BLaER1 treated with 17β-estradiol and CSF1 and Interleukin-3, amounts not matched to agents 10 nM and 100 nM (cell line): ENCODE measurements around the gene FAM200C.
A peak's percentile ranks its signal among the peaks of the same experiment; 100 is the strongest.

Experiments used
- H3K27ac ChIP-seq, 11 experiments: shearing (Covaris generic); formaldehyde crosslinking; 2 replicates each; pipeline ENCODE4 v1.8.1; 2022
- H3K27me3 ChIP-seq, 11 experiments: shearing (Covaris generic); formaldehyde crosslinking; 2 replicates each; pipeline ENCODE4 v1.8.1; 2022
- H3K36me3 ChIP-seq, 11 experiments: shearing (Covaris generic); formaldehyde crosslinking; 2 replicates each; pipeline ENCODE4 v1.8.1; 2022
- H3K4me1 ChIP-seq, 10 experiments: shearing (Covaris generic); formaldehyde crosslinking; 2 replicates each; pipeline ENCODE4 v1.8.1; 2022
- H3K4me2 ChIP-seq, 11 experiments: shearing (Covaris generic); formaldehyde crosslinking; 2 replicates each; pipeline ENCODE4 v1.8.1; 2022
- H3K4me3 ChIP-seq, 10 experiments: shearing (Covaris generic); formaldehyde crosslinking; 2 replicates each; pipeline ENCODE4 v1.8.1; 2022
- H3K9ac ChIP-seq, 11 experiments: shearing (Covaris generic); formaldehyde crosslinking; 2 replicates each; pipeline ENCODE4 v1.8.1; 2022
- H3K9me3 ChIP-seq, 11 experiments: shearing (Covaris generic); formaldehyde crosslinking; replicated peaks in 1 of 11; 2 replicates each; pipeline ENCODE4 v1.8.1; 2022
- H4K20me1 ChIP-seq, 11 experiments: shearing (Covaris generic); formaldehyde crosslinking; 2 replicates each; pipeline ENCODE4 v1.8.1; 2022
- Cebpa-rat ChIP-seq, 11 experiments: shearing (Covaris generic); IDR thresholded peaks; 2 replicates each; pipeline ENCODE4 v1.8.1; 2022

Gene FAM200C

GRCh38 chr5:160398806-160399205 is 1.0 kb downstream of the FAM200C start:
- Histone ChIP-seq H3K9me3 (no peaks in the 10 kb centered on the region), H3K9ac (peak overlapping the region in 10 of 11 experiments; percentile 82 to 95 (median 88); a peak in 14 of 22 replicates), H4K20me1 (no peaks in the 10 kb centered on the region), H3K27ac (peak overlapping the region in 1 of 11 experiments; percentile 85; a peak in 1 of 22 replicates), H3K4me2 (peak overlapping the region; percentile 83 to 97 (median 93); a peak in 21 of 22 replicates), H3K36me3 (peaks cover 26 to 31% (median 27%) of the 10 kb centered on the region in 11 experiments), H3K27me3 (no peaks in the 10 kb centered on the region), H3K4me3 (peak overlapping the region; percentile 68 to 83 (median 74); a peak in 15 of 20 replicates), H3K4me1 (peaks cover 11 to 22% (median 17%) of the 10 kb centered on the region in 10 experiments; a peak in 18 of 20 replicates)
- no peak for TF ChIP-seq Cebpa-rat (IDR thresholded peaks at IDR 0.05)

- Histone ChIP-seq H3K4me3 (no peak overlapping the region), H3K27me3 (no peaks in the 10 kb centered on the region), H3K4me1 (peaks cover 11 to 22% (median 17%) of the 10 kb centered on the region in 10 experiments; a peak in 18 of 20 replicates), H3K27ac (no peak overlapping the region), H3K9ac (no peak overlapping the region), H3K36me3 (peaks cover 12 to 18% (median 14%) of the 10 kb centered on the region in 11 experiments), H3K4me2 (no peak overlapping the region), H3K9me3 (no peaks in the 10 kb centered on the region), H4K20me1 (no peaks in the 10 kb centered on the region)
- no peak for TF ChIP-seq Cebpa-rat (IDR thresholded peaks at IDR 0.05)
Observed at GRCh38 chr5:160397492-160397891, 2.4 kb downstream of the FAM200C start.

GRCh38 chr5:160395111-160395510 is 4.7 kb downstream of the FAM200C start:
- H3K4me3 ChIP-seq, result no peak overlapping the region
- H3K4me1 ChIP-seq, result peaks cover 8 to 17% (median 15%) of the 10 kb centered on the region in 10 experiments; a peak in 18 of 20 replicates
- no peaks in the 10 kb centered on the region for H4K20me1 ChIP-seq
- no peak overlapping the region for H3K4me2 ChIP-seq
- no peak for TF ChIP-seq Cebpa-rat (IDR thresholded peaks at IDR 0.05)
- H3K27me3 ChIP-seq, result no peaks in the 10 kb centered on the region
- H3K36me3 ChIP-seq, result no peaks in the 10 kb centered on the region
- no peak overlapping the region for H3K9ac ChIP-seq
- H3K27ac ChIP-seq, result no peak overlapping the region
- H3K9me3 ChIP-seq, result no peaks in the 10 kb centered on the region

GRCh38 chr5:160390787-160391696 is 8.8 kb downstream of the FAM200C start:
- no peaks in the 10 kb centered on the region for H3K27me3 ChIP-seq
- TF ChIP-seq Cebpa-rat (IDR thresholded peaks at IDR 0.05), result no peak
- no peak overlapping the region for H3K27ac ChIP-seq
- H3K4me2 ChIP-seq, result no peak overlapping the region
- peaks cover 20 to 26% (median 22%) of the 10 kb centered on the region in 11 experiments for H3K9me3 ChIP-seq
- no peak overlapping the region for H3K4me3 ChIP-seq
- 0 out of 20 replicates have a peak, but pooled peaks cover 0 to 3% (median 0%) of the 10 kb centered on the region in 10 experiments for H3K4me1 ChIP-seq
- no peak overlapping the region for H3K9ac ChIP-seq
- peaks cover 0 to 4% (median 0%) of the 10 kb centered on the region in 11 experiments; a peak in 1 of 22 replicates for H3K36me3 ChIP-seq
- H4K20me1 ChIP-seq, result no peaks in the 10 kb centered on the region

GRCh38 chr5:160387445-160387844 is 12.4 kb downstream of the FAM200C start:
- H3K27ac ChIP-seq, result no peak overlapping the region
- no peak overlapping the region for H3K9ac ChIP-seq
- H3K9me3 ChIP-seq, result peaks cover 20 to 26% (median 22%) of the 10 kb centered on the region in 11 experiments
- no peaks in the 10 kb centered on the region for H4K20me1 ChIP-seq
- H3K27me3 ChIP-seq, result no peaks in the 10 kb centered on the region
- TF ChIP-seq Cebpa-rat (IDR thresholded peaks at IDR 0.05), result no peak
- H3K36me3 ChIP-seq, result peaks cover 0 to 4% (median 0%) of the 10 kb centered on the region in 11 experiments; a peak in 1 of 22 replicates
- peaks cover 0 to 8% (median under 1%) of the 10 kb centered on the region in 10 experiments; a peak in 9 of 20 replicates for H3K4me1 ChIP-seq
- no peak overlapping the region for H3K4me2 ChIP-seq
- no peak overlapping the region for H3K4me3 ChIP-seq

- Histone ChIP-seq H3K27me3 (no peaks in the 10 kb centered on the region), H3K9ac (no peak overlapping the region), H3K4me2 (no peak overlapping the region), H3K27ac (no peak overlapping the region), H3K4me1 (peaks cover 0 to 14% (median 6%) of the 10 kb centered on the region in 10 experiments; a peak in 9 of 20 replicates), H3K4me3 (no peak overlapping the region), H3K9me3 (peaks cover 20 to 26% (median 22%) of the 10 kb centered on the region in 11 experiments), H3K36me3 (peaks cover 0 to 4% (median 0%) of the 10 kb centered on the region in 11 experiments; a peak in 1 of 22 replicates), H4K20me1 (no peaks in the 10 kb centered on the region)
- TF ChIP-seq Cebpa-rat (IDR thresholded peaks at IDR 0.05), result no peak
Observed at GRCh38 chr5:160385496-160385895, 14.4 kb downstream of the FAM200C start.

- Histone ChIP-seq H4K20me1 (no peaks in the 10 kb centered on the region), H3K27ac (no peak overlapping the region), H3K9ac (no peak overlapping the region), H3K4me1 (peaks cover 0 to 14% (median 6%) of the 10 kb centered on the region in 10 experiments; a peak in 9 of 20 replicates), H3K36me3 (peaks cover 0 to 4% (median 0%) of the 10 kb centered on the region in 11 experiments; a peak in 1 of 22 replicates), H3K9me3 (peaks cover 20 to 26% (median 22%) of the 10 kb centered on the region in 11 experiments), H3K4me2 (no peak overlapping the region), H3K27me3 (no peaks in the 10 kb centered on the region), H3K4me3 (no peak overlapping the region)
- TF ChIP-seq Cebpa-rat (IDR thresholded peaks at IDR 0.05), result no peak
Observed at GRCh38 chr5:160384681-160385080, 15.2 kb downstream of the FAM200C start.

- no peak for TF ChIP-seq Cebpa-rat (IDR thresholded peaks at IDR 0.05)
- H3K4me3 ChIP-seq, result no peak overlapping the region
- H3K9me3 ChIP-seq, result peaks cover 6 to 12% (median 7%) of the 10 kb centered on the region in 11 experiments
- no peaks in the 10 kb centered on the region for H4K20me1 ChIP-seq
- H3K36me3 ChIP-seq, result no peaks in the 10 kb centered on the region
- H3K9ac ChIP-seq, result no peak overlapping the region
- H3K27me3 ChIP-seq, result no peaks in the 10 kb centered on the region
- no peak overlapping the region for H3K27ac ChIP-seq
- H3K4me1 ChIP-seq, result peaks cover 0 to 14% (median 6%) of the 10 kb centered on the region in 10 experiments; a peak in 9 of 20 replicates
- peak overlapping the region in 8 of 11 experiments; percentile 7 to 42 (median 28); a peak in 11 of 22 replicates for H3K4me2 ChIP-seq
Observed at GRCh38 chr5:160382346-160382745, 17.5 kb downstream of the FAM200C start.

GRCh38 chr5:160380041-160380440 is 19.8 kb downstream of the FAM200C start:
- Histone ChIP-seq H4K20me1 (no peaks in the 10 kb centered on the region), H3K4me1 (peaks cover 0 to 13% (median 6%) of the 10 kb centered on the region in 10 experiments; a peak in 9 of 20 replicates), H3K9me3 (no peaks in the 10 kb centered on the region), H3K27ac (no peak overlapping the region), H3K27me3 (no peaks in the 10 kb centered on the region), H3K4me3 (no peak overlapping the region), H3K9ac (no peak overlapping the region), H3K36me3 (no peaks in the 10 kb centered on the region), H3K4me2 (no peak overlapping the region; a peak in 1 of 22 replicates)
- TF ChIP-seq Cebpa-rat (IDR thresholded peaks at IDR 0.05), result no peak
